ENCODE results near the gene VWA8. TPM values are rescaled to one million over a fixed set of nuclear protein-coding genes. Genes with fewer than 3 reads are reported as not detected.

The VWA8 gene
- total and polyA plus RNA-seq, 9 donors: 4.5 to 25.1 (median 21.0) TPM

- Histone ChIP-seq H3K4me3 (no peak overlapping the region), H3K4me1 (ENCODE audit: insufficient read depth) (no peaks in the 10 kb centered on the region), H3K27me3 (no peaks in the 10 kb centered on the region), H3K9me3 (no peaks in the 10 kb centered on the region), H3K27ac (no peak overlapping the region), H3K36me3 (no peaks in the 10 kb centered on the region)
- intact Hi-C loops (cut with DNase I): no loop called here
- TF ChIP-seq POLR2A (IDR thresholded peaks at IDR 0.05) (no peak), EP300 (IDR thresholded peaks at IDR 0.05) (no peak), CTCF (IDR thresholded peaks at IDR 0.05) (no peak)
- DNase-seq: no peak
- WGBS, 3 donors: 78 to 87% (median 81%) methylated on average over 1 of the region's 1 CpG
Measured at GRCh38 chr13:41765020-41765419, 195.9 kb downstream of the VWA8 start.

GRCh38 chr13:41764558-41764957 is 196.4 kb downstream of the VWA8 start:
- WGBS, 3 donors: 93 to 95% (median 95%) methylated on average over 4 of the region's 4 CpGs
- TF ChIP-seq POLR2A (IDR thresholded peaks at IDR 0.05): no peak
- TF ChIP-seq EP300 (IDR thresholded peaks at IDR 0.05): no peak
- no peak for TF ChIP-seq CTCF (IDR thresholded peaks at IDR 0.05)
- Histone ChIP-seq H3K9me3 (no peaks in the 10 kb centered on the region), H3K4me3 (no peak overlapping the region), H3K4me1 (ENCODE audit: insufficient read depth) (no peaks in the 10 kb centered on the region), H3K27me3 (no peaks in the 10 kb centered on the region), H3K36me3 (no peaks in the 10 kb centered on the region), H3K27ac (no peak overlapping the region)
- no peak for DNase-seq
- intact Hi-C loops (cut with DNase I): no loop called here

- no peaks in the 10 kb centered on the region for H3K9me3 ChIP-seq
- H3K4me3 ChIP-seq: no peak overlapping the region
- no peaks in the 10 kb centered on the region for H3K36me3 ChIP-seq
- DNase-seq: no peak
- H3K27me3 ChIP-seq: no peaks in the 10 kb centered on the region
- H3K27ac ChIP-seq: no peak overlapping the region
- WGBS, 3 donors: 70 to 76% (median 74%) methylated on average over 3 of the region's 3 CpGs
- TF ChIP-seq CTCF (IDR thresholded peaks at IDR 0.05) (no peak), POLR2A (IDR thresholded peaks at IDR 0.05) (no peak), EP300 (IDR thresholded peaks at IDR 0.05) (no peak)
- H3K4me1 ChIP-seq (ENCODE audit: insufficient read depth): no peaks in the 10 kb centered on the region
- intact Hi-C loops (cut with DNase I): no loop called here
Measured at GRCh38 chr13:41763782-41764181, 197.1 kb downstream of the VWA8 start.

- Histone ChIP-seq H3K4me1 (ENCODE audit: insufficient read depth) (no peaks in the 10 kb centered on the region), H3K4me3 (no peak overlapping the region), H3K9me3 (no peaks in the 10 kb centered on the region), H3K36me3 (no peaks in the 10 kb centered on the region), H3K27ac (no peak overlapping the region), H3K27me3 (no peaks in the 10 kb centered on the region)
- no peak for DNase-seq
- intact Hi-C loops (cut with DNase I): no loop called here
- WGBS, 3 donors: 95 to 96% (median 96%) methylated on average over 5 of the region's 5 CpGs
- TF ChIP-seq EP300 (IDR thresholded peaks at IDR 0.05): no peak
- TF ChIP-seq POLR2A (IDR thresholded peaks at IDR 0.05): no peak
- TF ChIP-seq CTCF (IDR thresholded peaks at IDR 0.05): no peak
Measured at GRCh38 chr13:41762796-41763195, 198.1 kb downstream of the VWA8 start.
